ENCODE results near the gene OGT. TPM values are rescaled to one million over a fixed set of nuclear protein-coding genes. Genes with fewer than 3 reads are reported as not detected.
"Not testable (repeated sequence)": the region's sequence is repeated elsewhere in the genome, so short reads cannot be mapped to it uniquely, and the experiment has no call there.

Gene OGT
- total RNA-seq, 1 donor from 2014 or later = 277 TPM

DNA sequence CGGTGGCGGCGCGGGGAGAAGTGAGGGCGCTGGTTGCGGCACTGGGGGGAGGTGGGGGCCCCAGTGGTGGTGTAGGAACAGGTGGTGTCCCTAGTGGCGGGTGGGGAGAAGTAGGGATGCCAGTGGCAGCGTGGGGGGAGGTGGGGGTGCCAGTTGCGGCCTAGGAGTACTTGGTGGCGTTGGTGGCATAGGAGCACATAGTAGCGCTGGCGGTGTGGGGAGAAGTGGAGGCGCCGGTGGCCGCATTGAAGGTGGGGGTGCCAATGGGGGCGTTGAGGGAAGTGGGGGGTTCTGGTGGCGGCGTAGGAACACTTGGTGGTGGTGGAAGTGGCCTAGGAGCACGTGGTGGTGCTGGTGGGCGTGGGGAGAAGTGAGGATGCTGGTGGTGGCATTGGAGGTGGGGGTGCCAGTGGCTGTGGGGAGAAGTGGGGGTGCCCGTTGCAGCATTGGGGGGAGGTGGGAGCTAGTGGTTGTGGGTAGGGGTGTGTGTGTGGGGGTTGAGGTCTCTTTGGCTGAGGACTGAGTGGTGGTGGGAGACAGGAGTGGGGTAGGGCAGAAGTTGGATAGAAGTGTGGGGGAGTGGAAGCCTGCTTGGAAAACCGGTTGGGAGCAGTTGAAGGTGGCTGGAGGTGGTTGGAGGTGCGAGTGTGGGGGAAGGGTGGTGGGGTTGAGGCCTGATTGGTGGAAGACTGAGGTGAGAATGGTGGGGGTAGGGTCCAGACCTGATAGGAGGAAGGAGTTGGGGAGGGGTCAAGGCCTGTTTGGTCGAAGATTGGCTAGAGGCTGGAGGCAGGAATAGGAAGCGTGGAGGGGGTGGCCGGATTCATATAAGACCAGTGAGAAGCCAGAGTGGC, 46.5 kb downstream of the OGT start:
- intact Hi-C loops (cut with micrococcal nuclease) = loop anchor here (5.0 kb wide), 1 partner anchor 73 kb away; no protein-coding TSS in a partner anchor

DNA sequence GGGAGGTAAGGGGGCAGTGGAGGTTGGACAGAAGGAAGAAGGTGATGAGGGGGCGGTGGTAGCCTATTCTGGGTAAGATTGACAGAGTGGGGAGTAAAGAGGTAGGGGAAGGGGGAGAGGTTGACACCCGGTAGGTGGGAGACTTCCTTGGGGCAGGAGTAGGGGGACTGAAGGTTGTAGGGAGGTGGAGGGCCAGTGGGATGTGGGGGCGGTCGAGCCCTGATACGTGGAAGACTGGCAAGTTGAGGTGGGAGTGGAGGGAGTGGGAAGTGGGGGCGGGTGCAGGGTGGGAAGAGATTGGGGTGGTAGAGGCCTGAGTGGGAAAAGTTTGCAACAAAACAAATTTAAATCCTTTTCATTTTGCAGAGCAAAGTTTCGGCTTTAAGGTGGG, 47.1 kb downstream of the OGT start:
- intact Hi-C loops (cut with micrococcal nuclease) = loop anchor here (5.0 kb wide), 1 partner anchor 72 kb away; no protein-coding TSS in a partner anchor

DNA sequence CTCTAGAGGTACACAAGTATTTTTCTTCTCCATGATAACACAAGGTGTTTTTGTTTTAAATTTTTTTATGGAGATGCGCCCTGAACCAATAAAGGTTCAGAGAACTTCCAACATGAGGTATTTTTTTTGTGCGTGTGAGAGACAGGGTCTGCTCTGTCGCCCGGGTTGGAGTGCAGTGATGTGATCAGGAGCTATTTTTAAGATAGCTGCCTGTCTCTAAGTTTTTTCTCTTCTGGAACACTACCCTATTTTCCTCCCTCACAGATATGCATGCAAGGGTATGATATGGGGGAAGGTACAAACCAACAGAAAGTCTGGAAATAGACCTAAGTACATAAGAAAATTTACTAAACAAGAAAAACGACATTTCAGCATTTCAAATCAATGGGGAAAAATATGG, 48.3 kb downstream of the OGT start:
- intact Hi-C loops (cut with micrococcal nuclease) = no loop called here

DNA sequence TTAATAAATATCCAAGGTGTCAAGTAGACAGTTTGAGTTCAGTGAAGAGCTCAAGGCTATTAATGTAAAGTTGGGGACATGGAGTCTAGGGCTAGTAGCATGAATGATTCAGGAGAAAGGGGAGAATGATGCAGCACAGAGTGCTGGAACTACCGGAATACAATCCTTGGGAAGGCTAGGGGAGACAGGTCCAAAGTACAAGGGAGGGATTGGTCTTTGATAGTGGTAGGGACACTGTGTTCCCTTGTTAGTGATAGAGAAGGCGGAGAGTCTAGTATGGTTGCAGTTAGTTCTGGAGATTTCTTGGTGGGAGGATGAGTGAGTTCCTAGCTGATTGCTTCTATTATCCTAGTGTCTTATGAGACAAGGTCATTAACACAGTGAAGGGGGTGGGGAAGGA, 54.0 kb downstream of the OGT start:
- intact Hi-C loops (cut with micrococcal nuclease) = no loop called here

GRCh38 chrX:71593210-71593609, 60.3 kb downstream of the OGT start:
- intact Hi-C loops (cut with micrococcal nuclease) = not testable (repeated sequence)

GRCh38 chrX:71599965-71600364, 67.1 kb downstream of the OGT start:
- intact Hi-C loops (cut with micrococcal nuclease) = no loop called here

DNA sequence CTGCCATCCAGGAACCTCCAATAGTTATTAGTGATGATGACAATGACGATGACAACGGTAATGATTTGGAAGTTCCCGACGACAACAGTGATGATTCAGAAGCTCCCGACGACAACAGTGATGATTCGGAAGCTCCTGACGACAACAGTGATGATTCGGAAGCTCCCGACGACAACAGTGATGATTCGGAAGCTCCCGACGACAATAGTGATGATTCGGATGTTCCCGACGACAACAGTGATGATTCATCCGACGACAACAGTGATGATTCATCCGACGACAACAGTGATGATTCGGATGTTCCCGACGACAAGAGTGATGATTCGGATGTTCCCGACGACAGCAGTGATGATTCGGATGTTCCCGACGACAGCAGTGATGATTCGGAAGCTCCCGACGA, 70.7 kb downstream of the OGT start:
- intact Hi-C loops (cut with micrococcal nuclease) = no loop called here

DNA sequence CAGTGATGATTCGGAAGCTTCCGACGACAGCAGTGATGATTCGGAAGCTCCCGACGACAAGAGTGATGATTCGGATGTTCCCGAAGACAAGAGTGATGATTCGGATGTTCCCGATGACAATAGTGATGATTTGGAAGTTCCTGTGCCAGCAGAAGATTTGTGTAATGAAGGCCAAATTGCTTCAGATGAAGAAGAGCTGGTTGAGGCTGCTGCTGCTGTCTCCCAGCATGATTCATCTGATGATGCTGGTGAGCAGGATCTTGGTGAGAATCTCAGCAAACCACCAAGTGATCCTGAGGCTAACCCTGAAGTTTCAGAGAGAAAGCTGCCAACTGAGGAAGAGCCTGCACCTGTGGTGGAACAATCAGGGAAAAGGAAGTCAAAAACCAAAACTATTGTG, 71.2 kb downstream of the OGT start:
- intact Hi-C loops (cut with micrococcal nuclease) = no loop called here

DNA sequence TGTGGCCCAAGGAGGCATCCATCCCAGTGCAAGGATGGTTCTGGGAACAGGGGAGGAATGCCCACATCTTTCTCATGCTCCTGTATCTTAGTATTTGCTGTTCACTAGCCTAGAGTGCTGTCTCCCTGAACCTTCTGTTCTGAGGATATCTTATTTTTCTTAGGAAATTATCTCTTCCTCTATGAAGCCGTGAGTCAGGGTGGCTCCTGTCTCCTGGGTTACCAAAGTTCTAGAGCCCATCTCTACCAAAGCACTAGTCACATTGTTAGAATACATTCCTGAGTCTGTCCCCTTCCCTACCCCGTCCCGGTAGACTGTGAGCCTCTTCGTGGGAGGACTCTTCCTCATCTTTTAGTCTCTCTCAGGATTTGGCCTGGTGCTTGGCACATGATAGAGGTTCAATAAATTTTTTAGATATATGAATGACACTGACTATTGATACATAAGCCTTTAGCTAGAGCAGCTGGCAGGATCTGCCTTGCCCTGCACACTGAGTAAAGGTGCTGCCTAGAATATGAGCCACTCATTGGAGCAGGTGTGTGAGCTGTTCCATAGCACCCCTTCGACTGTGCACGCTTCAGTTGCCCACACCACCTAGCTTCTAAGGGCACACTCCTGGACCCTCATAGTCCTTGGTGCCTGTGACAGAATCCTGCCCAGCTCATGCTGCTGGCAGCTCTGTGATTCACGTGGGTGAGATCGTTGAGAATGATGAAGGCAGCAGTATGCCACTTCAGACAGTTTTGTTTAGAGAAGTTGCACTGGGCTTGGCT, 72.1 kb downstream of the OGT start:
- intact Hi-C loops (cut with micrococcal nuclease) = no loop called here

DNA sequence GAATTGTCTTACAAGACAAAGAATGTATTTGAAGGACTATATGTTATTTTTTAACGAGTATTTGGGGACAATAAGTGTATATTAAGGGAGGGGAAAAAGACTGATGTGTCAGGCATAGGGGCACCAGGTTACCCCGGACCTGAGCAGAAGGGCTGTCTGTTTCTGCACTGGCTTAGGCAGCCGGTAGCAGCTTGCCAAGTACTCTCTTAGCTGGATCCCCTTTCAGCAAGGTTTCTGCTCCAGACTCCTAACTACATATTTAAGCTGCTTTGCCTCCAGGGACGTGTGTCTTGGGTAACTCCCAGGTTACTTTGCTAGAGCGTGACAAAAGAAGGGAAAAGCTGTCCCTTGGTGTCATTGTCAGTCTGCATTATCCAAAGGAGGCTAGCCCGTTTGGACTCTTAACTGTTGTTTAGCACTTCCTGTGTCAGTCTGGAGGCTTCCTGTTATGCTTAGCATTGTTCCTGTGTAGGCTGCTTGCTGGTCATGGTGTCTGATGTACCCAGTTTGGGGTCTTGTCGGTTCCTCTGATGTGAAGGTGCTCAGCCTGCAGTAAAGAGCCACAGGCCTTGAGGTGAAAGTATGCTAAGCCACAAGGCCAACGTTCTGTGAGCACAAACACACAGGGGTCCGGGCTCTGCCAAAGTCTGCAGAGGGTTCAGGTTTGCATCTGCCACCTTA, 73.8 kb downstream of the OGT start:
- intact Hi-C loops (cut with micrococcal nuclease) = no loop called here

- intact Hi-C loops (cut with micrococcal nuclease) = no loop called here
These were observed 74.6 kb downstream of the OGT start for GRCh38 chrX:71607488-71607887.

GRCh38 chrX:71609095-71609750, 76.3 kb downstream of the OGT start:
- intact Hi-C loops (cut with micrococcal nuclease) = loop anchor here (1.0 kb wide), 1 partner anchor 43 kb away; no protein-coding TSS in a partner anchor

DNA sequence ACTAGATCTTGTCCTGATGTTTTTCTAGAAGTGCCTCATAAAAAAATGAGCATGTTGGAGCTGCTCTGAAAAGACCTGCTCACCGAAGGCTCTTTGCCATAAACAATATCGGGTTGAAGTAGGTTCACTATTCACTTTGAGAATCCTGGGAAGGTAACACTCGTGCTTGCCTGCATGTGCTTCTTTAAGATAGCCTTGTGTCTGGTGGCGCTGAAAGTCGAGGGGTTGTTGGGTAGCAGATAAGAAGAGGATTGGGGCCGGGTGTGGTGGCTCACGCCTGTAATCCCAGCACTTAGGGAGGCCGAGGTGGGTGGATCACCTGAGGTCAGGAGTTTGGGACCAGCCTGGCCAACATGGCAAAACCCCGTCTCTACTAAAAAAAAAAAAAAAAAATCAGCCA, 78.8 kb downstream of the OGT start:
- intact Hi-C loops (cut with micrococcal nuclease) = not testable (repeated sequence)

DNA sequence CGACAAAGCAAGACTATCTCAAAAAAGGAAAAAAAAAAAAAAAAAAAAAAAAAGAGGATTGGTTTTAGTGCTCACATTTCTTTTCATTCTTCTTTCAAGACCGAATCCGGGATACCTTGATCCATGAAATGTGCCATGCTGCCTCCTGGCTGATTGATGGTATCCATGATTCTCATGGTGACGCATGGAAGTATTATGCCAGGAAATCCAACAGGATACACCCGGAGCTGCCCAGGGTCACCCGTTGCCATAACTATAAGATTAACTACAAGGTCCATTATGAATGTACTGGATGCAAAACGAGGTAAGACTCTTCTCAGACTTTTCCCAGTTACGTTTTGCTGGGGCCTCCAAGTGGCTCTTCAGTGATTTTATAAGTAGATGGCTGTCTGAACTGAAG, 79.4 kb downstream of the OGT start:
- intact Hi-C loops (cut with micrococcal nuclease) = no loop called here

DNA sequence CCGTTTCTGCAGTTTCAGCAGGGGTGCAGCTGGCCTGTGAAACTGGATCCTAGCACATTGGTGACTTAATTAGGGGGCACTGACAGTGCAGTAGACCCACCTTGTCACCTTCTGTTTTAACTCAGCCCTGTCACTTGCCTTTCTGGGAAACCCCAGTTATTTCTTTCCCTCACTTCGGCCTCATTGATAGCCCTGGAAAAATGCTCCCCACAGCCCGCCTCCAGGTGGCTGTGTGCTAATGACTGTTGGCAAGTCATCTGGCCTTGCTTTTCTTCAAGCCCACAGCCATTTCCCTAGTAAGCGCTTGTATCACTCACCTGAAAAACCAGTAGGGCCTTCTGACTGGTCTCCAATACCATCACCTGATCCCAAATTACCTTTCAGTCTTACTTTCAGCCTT, 82.2 kb downstream of the OGT start:
- intact Hi-C loops (cut with micrococcal nuclease) = loop anchor here (5.0 kb wide), 2 partner anchors 68 to 83 kb away; partner anchors contain the start of gene OGT

DNA sequence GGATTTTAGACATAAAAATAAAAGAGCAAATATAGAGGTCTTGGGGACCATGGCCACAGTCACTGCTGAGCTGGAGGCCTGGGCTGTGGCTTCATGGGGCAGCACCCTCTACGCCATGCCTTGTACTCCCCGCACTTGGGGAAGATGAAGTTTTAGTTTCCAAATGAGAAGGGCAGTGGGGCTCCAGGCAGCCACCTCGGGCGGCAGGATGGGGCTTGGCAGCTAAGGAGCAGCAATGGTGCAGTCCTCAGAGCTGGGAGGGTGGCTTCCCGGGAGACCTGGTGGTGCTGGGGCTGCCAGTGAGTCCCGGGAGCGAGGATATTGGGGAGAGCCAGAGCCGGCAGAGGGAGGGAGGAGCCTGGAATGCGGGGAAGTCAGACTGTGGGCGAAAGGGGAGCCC, 83.0 kb downstream of the OGT start:
- intact Hi-C loops (cut with micrococcal nuclease) = loop anchor here (5.0 kb wide), 2 partner anchors 69 to 84 kb away; partner anchors contain the start of gene OGT

- intact Hi-C loops (cut with micrococcal nuclease) = loop anchor here (5.0 kb wide), 2 partner anchors 70 to 85 kb away; partner anchors contain the start of gene OGT
These were observed 84.0 kb downstream of the OGT start for GRCh38 chrX:71616672-71617529.

DNA sequence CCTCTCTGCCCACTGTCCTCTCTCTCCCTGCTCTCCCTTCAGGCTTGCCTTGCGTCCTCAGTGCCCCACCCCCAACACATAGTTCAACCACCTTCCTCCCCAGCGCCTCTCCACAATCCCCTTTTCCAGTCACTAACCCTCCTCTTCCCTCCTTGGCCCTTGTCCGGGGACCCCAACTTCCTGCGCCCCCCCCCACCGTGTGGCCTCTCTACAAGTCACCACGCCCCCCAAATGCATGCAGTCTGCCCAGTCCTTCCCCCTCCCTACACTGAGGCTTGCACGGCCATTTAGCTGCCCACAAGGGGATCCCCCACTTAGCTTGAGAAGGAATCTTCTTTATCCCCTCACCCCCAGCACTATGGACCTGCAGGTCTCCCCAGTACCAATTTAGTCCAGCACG, 84.8 kb downstream of the OGT start:
- intact Hi-C loops (cut with micrococcal nuclease) = loop anchor here (5.0 kb wide), 2 partner anchors 70 to 85 kb away; partner anchors contain the start of gene OGT

DNA sequence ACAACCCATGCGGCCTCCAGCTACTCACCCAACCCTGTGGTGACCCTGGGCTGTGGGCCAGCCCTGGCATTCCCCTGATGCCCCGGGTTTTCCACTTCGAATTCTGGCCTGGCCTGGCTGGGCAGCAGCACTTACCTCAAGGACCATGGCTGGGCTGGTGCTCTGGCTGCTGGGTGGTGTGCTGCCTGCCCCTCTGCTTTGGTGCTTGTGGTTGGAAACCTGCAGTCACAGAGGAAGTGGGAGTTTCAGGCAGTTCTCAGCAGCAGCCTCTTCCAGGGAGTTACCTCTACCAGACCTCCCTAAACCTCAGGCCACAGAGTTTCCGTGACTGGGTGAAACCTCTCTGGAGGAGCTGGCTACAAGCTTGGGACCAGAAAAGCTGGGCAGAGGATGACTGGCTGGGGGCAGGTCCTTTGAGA, 85.4 kb downstream of the OGT start, which contains the start of gene CXCR3:
TSS of gene CXCR3 (minus strand) at position 209 of the 419 bp plus-strand sequence. CDS start at position 147, 62 bp downstream.
- intact Hi-C loops (cut with micrococcal nuclease) = loop anchor here (5.0 kb wide), 2 partner anchors 71 to 86 kb away; partner anchors contain the start of gene OGT

GRCh38 chrX:71618787-71619186, 85.9 kb downstream of the OGT start:
- intact Hi-C loops (cut with micrococcal nuclease) = loop anchor here (5.0 kb wide), 2 partner anchors 71 to 86 kb away; partner anchors contain the start of gene OGT

All from T-helper 2 cell treated with Interferon-gamma antibody and Interleukin-4, amounts not matched to agents 100 ng/mL and 5 ng/mL, for 36 hours (primary cell).